Tibial nerve (tissue), 4 donors: ENCODE results near the gene ITSN2.

Experiments used
- EP300 ChIP-seq, 2 donors: sonication (generic); formaldehyde crosslinking; IDR thresholded peaks; one replicate each; pipeline ENCODE4 v1.6.1; 2017; ENCODE audit warnings: antibody characterized with exemption in 2 of 2, mild to moderate bottlenecking in 1 of 2
- POLR2A ChIP-seq, 2 donors: fragments of 450-650 bp; IDR thresholded peaks; one replicate each; pipeline ENCODE4 v1.6.1; 2017; ENCODE audit warnings: antibody characterized with exemption in 2 of 2, mild to moderate bottlenecking in 2 of 2, moderate library complexity in 2 of 2
- TF ChIP-seq, protein P1 (sequence below), 5 experiments: fragments of 200-600 bp in 3 of 5; fragments of 450-650 bp in 2 of 5; sonication (generic) in 3 of 5; IDR thresholded peaks; one replicate each; pipeline ENCODE4 v1.5.1; 2016 to 2019; ENCODE audit warnings: antibody characterized with exemption in 5 of 5, mild to moderate bottlenecking in 3 of 5, moderate library complexity in 2 of 5

DNA sequence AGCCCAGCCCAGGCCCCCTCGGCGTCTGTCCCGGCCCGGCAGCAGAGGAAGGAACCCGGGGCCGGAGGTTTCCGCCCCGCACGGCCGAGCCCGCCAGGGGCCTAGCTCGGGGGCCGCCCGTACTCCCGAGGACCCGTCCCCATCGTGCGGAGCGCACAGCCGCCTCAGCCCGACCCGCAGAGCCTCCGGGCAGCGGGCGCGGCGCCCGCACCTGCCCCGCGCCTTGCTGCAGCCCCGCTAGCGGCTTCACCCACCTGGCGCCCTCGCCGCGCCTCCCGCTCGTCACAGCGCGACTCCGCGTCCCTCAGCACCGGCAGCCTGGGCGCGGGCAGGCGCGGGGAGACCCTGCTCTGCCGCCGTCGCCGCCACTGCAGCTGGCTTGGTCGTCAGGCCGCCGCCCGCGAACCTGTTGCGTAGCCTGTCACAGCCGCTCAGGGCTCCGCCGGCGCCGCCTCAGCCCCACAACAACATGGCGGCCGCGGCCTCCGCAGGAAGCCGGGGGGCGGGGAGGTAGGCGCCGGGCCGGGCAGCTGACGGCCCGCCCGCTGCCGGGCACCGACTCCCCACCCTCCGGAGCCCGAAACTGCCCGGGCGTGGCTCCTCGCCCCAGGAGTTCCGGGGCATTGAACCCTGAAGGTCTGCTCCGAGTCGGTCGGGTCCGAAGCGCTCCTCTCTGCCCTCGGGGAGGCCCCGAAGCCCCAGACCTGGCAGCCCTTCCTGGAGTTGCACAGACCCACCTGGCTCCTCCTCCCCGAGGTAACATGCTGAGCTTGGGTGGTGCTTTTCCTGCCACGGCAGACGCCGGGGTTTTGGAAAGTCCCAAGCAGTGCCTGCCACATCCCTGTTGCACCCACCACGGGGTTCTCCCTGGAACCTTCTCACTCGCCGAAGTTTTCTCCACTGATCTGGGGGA lies at the start of gene ITSN2:
- peak in 1 of 2 donors; percentile 60 for TF ChIP-seq POLR2A (IDR thresholded peaks at IDR 0.05)
- TF ChIP-seq, protein P1, sequence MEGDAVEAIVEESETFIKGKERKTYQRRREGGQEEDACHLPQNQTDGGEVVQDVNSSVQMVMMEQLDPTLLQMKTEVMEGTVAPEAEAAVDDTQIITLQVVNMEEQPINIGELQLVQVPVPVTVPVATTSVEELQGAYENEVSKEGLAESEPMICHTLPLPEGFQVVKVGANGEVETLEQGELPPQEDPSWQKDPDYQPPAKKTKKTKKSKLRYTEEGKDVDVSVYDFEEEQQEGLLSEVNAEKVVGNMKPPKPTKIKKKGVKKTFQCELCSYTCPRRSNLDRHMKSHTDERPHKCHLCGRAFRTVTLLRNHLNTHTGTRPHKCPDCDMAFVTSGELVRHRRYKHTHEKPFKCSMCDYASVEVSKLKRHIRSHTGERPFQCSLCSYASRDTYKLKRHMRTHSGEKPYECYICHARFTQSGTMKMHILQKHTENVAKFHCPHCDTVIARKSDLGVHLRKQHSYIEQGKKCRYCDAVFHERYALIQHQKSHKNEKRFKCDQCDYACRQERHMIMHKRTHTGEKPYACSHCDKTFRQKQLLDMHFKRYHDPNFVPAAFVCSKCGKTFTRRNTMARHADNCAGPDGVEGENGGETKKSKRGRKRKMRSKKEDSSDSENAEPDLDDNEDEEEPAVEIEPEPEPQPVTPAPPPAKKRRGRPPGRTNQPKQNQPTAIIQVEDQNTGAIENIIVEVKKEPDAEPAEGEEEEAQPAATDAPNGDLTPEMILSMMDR (IDR thresholded peaks at IDR 0.05): peak in 1 of 5 experiments; percentile 27
- peak in 1 of 2 donors; percentile 69 for TF ChIP-seq EP300 (IDR thresholded peaks at IDR 0.05)
